ENCODE results near the gene SUMF2. TPM values are rescaled to one million over a fixed set of nuclear protein-coding genes. Genes with fewer than 3 reads are reported as not detected.

Gene SUMF2
- total and polyA plus RNA-seq, 2 of the 13 experiments (the other 11 are each of a cell fraction or from before 2014, with no cell fraction given): 48.9 to 54.4 TPM

- no peak for TF ChIP-seq ZNF569 (CRISPR knock-in tag; IDR thresholded peaks at IDR 0.05; ENCODE audit: borderline replicate concordance)
- TF ChIP-seq DRAP1 (CRISPR knock-in tag; IDR thresholded peaks at IDR 0.05): peak; percentile 77
- TF ChIP-seq ZSCAN29 (CRISPR knock-in tag; conservative IDR thresholded peaks at IDR 0.05): no peak
- peak; percentile 69; the same call in 1 of the 2 replicates for TF ChIP-seq RFXAP (CRISPR knock-in tag; IDR thresholded peaks at IDR 0.05; ENCODE audit: borderline replicate concordance)
- TF ChIP-seq ZNF746 (CRISPR knock-in tag; IDR thresholded peaks at IDR 0.05): peak; percentile 58; the same call in 1 of the 2 replicates
- no peak for TF ChIP-seq RBM22 (optimal IDR thresholded peaks at IDR 0.05; ENCODE audit: low read length)
- TF ChIP-seq, protein P1, sequence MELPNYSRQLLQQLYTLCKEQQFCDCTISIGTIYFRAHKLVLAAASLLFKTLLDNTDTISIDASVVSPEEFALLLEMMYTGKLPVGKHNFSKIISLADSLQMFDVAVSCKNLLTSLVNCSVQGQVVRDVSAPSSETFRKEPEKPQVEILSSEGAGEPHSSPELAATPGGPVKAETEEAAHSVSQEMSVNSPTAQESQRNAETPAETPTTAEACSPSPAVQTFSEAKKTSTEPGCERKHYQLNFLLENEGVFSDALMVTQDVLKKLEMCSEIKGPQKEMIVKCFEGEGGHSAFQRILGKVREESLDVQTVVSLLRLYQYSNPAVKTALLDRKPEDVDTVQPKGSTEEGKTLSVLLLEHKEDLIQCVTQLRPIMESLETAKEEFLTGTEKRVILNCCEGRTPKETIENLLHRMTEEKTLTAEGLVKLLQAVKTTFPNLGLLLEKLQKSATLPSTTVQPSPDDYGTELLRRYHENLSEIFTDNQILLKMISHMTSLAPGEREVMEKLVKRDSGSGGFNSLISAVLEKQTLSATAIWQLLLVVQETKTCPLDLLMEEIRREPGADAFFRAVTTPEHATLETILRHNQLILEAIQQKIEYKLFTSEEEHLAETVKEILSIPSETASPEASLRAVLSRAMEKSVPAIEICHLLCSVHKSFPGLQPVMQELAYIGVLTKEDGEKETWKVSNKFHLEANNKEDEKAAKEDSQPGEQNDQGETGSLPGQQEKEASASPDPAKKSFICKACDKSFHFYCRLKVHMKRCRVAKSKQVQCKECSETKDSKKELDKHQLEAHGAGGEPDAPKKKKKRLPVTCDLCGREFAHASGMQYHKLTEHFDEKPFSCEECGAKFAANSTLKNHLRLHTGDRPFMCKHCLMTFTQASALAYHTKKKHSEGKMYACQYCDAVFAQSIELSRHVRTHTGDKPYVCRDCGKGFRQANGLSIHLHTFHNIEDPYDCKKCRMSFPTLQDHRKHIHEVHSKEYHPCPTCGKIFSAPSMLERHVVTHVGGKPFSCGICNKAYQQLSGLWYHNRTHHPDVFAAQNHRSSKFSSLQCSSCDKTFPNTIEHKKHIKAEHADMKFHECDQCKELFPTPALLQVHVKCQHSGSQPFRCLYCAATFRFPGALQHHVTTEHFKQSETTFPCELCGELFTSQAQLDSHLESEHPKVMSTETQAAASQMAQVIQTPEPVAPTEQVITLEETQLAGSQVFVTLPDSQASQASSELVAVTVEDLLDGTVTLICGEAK (IDR thresholded peaks at IDR 0.05): peak; percentile 88
- TF ChIP-seq, protein P1 (CRISPR knock-in tag; IDR thresholded peaks at IDR 0.05): peak; percentile 91
- no peak for TF ChIP-seq ZNF713 (CRISPR knock-in tag; IDR thresholded peaks at IDR 0.05)
- TF ChIP-seq NCOA2 (CRISPR knock-in tag; IDR thresholded peaks at IDR 0.05): peak; percentile 41; the same call in 1 of the 2 replicates
- 0 out of 2 replicates have a peak, but pooled peaks have one; percentile 28 for TF ChIP-seq MIXL1 (CRISPR knock-in tag; IDR thresholded peaks at IDR 0.05)
- TF ChIP-seq SMAD3 (CRISPR knock-in tag; IDR thresholded peaks at IDR 0.05): peak; percentile 79
- peak; percentile 89 for TF ChIP-seq ZNF225 (CRISPR knock-in tag; IDR thresholded peaks at IDR 0.05)
- no peak for TF ChIP-seq HMG20A (CRISPR knock-in tag; IDR thresholded peaks at IDR 0.05; ENCODE audit: borderline replicate concordance)
- TF ChIP-seq TBP (CRISPR knock-in tag; IDR thresholded peaks at IDR 0.05): no peak
- no peak for TF ChIP-seq NONO (IDR thresholded peaks at IDR 0.05)
- TF ChIP-seq NONO (CRISPR knock-in tag; conservative IDR thresholded peaks at IDR 0.05): peak; percentile 92
- TF ChIP-seq, protein P2, sequence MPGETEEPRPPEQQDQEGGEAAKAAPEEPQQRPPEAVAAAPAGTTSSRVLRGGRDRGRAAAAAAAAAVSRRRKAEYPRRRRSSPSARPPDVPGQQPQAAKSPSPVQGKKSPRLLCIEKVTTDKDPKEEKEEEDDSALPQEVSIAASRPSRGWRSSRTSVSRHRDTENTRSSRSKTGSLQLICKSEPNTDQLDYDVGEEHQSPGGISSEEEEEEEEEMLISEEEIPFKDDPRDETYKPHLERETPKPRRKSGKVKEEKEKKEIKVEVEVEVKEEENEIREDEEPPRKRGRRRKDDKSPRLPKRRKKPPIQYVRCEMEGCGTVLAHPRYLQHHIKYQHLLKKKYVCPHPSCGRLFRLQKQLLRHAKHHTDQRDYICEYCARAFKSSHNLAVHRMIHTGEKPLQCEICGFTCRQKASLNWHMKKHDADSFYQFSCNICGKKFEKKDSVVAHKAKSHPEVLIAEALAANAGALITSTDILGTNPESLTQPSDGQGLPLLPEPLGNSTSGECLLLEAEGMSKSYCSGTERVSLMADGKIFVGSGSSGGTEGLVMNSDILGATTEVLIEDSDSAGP (CRISPR knock-in tag; IDR thresholded peaks at IDR 0.05; ENCODE audit: borderline replicate concordance): peak; percentile 85
- TF ChIP-seq ZNF367 (CRISPR knock-in tag; IDR thresholded peaks at IDR 0.05; ENCODE audit: borderline replicate concordance): peak; percentile 85
Measured at GRCh38 chr7:56106108-56107073, 42.3 kb downstream of the SUMF2 start, which contains the start of gene CHCHD2 (continued).

Measured in HepG2 (cell line).